ENCODE data around the gene ZNF692.

DNA sequence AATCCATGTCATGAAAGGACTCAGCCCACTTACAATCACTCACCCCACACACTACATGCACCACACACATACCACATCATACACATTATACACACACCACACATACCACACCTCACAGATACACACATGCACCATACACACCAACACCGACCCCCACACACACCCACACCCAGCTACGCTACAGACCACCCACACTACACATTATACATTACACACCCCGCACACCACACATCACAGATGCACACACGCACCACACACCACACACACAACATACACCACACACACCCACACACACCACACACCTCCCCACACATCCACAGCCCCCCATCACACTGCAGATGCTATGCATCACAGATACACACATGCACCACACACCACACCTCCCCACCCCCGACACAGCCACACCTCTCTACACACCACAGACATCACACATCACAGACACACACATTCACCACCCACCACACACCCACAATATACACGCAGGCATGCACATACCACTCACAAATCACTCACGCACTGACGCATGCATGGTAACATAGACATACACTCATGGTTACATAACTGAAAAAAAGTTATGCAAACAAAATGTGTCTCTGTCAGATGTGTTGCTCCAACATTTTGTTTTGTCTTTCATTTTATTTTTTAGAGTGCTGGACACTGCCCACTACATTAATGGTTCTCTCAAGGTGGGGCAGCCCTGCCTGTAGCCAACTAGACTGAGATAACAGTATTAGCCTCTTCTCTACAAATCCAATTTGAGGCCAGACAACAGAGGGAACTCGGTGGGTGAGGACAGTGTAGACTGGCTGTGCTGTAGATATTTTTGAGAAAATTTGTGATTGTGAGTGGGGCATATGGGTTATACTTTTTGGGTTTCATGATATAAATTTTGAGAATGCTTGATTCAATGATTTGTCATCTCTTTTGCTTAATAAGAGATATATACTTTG, 31.9 kb upstream of the ZNF692 start:
- TF ChIP-seq, protein P1, sequence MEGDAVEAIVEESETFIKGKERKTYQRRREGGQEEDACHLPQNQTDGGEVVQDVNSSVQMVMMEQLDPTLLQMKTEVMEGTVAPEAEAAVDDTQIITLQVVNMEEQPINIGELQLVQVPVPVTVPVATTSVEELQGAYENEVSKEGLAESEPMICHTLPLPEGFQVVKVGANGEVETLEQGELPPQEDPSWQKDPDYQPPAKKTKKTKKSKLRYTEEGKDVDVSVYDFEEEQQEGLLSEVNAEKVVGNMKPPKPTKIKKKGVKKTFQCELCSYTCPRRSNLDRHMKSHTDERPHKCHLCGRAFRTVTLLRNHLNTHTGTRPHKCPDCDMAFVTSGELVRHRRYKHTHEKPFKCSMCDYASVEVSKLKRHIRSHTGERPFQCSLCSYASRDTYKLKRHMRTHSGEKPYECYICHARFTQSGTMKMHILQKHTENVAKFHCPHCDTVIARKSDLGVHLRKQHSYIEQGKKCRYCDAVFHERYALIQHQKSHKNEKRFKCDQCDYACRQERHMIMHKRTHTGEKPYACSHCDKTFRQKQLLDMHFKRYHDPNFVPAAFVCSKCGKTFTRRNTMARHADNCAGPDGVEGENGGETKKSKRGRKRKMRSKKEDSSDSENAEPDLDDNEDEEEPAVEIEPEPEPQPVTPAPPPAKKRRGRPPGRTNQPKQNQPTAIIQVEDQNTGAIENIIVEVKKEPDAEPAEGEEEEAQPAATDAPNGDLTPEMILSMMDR (IDR thresholded peaks at IDR 0.05) = no peak
- TF ChIP-seq POLR2A (IDR thresholded peaks at IDR 0.05) = no peak
- no peak for TF ChIP-seq EP300 (IDR thresholded peaks at IDR 0.05)

Data from ovary (tissue), 3 donors.